CD4-positive, alpha-beta T cell (primary cell): Measurements from ENCODE around the gene CHMP4A. TPM values are rescaled to one million over a fixed set of nuclear protein-coding genes. Genes with fewer than 3 reads are reported as not detected.

Experiments used
- ATAC-seq: fragments of 200-7000 bp; cut with Tn5 transposase; one replicate; pipeline ENCODE4 v1.10.0; 2022; ENCODE audit warnings: mild to moderate bottlenecking; ENCODE audit not compliant: poor library complexity
- CTCF ChIA-PET: fragments of 350-600 bp; sonication (Branson Sonifier 250); formaldehyde crosslinking; loops from one replicate; lab custom pipeline; 2021; ENCODE audit warnings: antibody characterized with exemption, inconsistent platforms; lab: Charles Lee
- POLR2A ChIA-PET: fragments of 350-600 bp; sonication (Branson Sonifier 250); formaldehyde crosslinking; loops from one replicate; lab custom pipeline; 2021; ENCODE audit warnings: antibody characterized with exemption, inconsistent platforms; lab: Charles Lee
- DNase-seq, 14 experiments: peaks; one replicate each; pipeline ENCODE4 v3.0.0-alpha.2; 2013 to 2020; ENCODE audit warnings: mixed read lengths in 2 of 14
- H3K27ac ChIP-seq, 2 donors: one replicate each; pipeline versions ENCODE4 v1.5.1 to v1.7.0; 2013; ENCODE audit warnings: low read length in 2 of 2, low read depth in 1 of 2, mild to moderate bottlenecking in 1 of 2
- H3K27me3 ChIP-seq, 2 experiments: 1 replicate in 1 of 2; 2 replicates in 1 of 2; pipeline versions ENCODE4 v1.6.1 to v1.7.0; 2013; ENCODE audit warnings: low read length in 2 of 2, control low read depth in 1 of 2, mild to moderate bottlenecking in 1 of 2, moderate library complexity in 1 of 2; ENCODE audit not compliant: insufficient read depth in 2 of 2, control insufficient read depth in 1 of 2
- H3K36me3 ChIP-seq: one replicate; pipeline ENCODE4 v1.6.1; 2013; ENCODE audit warnings: low read length, control low read depth; ENCODE audit not compliant: insufficient read depth
- H3K4me1 ChIP-seq: one replicate; pipeline ENCODE4 v1.6.1; 2013; ENCODE audit warnings: low read length, control low read depth; ENCODE audit not compliant: insufficient read depth
- H3K4me3 ChIP-seq: one replicate; pipeline ENCODE4 v1.5.1; 2013; ENCODE audit warnings: mild to moderate bottlenecking, low read length, moderate library complexity
- H3K9me3 ChIP-seq, 2 experiments: 1 replicate in 1 of 2; 2 replicates in 1 of 2; pipeline versions ENCODE4 v1.6.1 to v1.7.0; 2013; ENCODE audit warnings: low read length in 2 of 2, mild to moderate bottlenecking in 2 of 2, control low read depth in 1 of 2, moderate library complexity in 1 of 2; ENCODE audit not compliant: control insufficient read depth in 1 of 2, insufficient read depth in 1 of 2
- H3K27ac Mint-ChIP-seq: one replicate; pipeline ENCODE4 v1.8.0; 2020; ENCODE audit warnings: mixed read lengths
- H3K27me3 Mint-ChIP-seq: one replicate; pipeline ENCODE4 v1.8.0; 2021; ENCODE audit warnings: mixed read lengths
- H3K36me3 Mint-ChIP-seq: one replicate; pipeline ENCODE4 v1.8.0; 2021; ENCODE audit warnings: low read depth, mixed read lengths
- H3K4me1 Mint-ChIP-seq: one replicate; pipeline ENCODE4 v1.8.0; 2021; ENCODE audit warnings: low read depth, mixed read lengths
- H3K4me3 Mint-ChIP-seq: one replicate; pipeline ENCODE4 v1.8.0; 2020; ENCODE audit warnings: mild to moderate bottlenecking, mixed read lengths
- H3K9me3 Mint-ChIP-seq: one replicate; pipeline ENCODE4 v1.8.0; 2020; ENCODE audit warnings: mixed read lengths
- intact Hi-C, 2 experiments: fragments of 100-400 bp; cut with DNase I in 1 of 2; cut with micrococcal nuclease in 1 of 2; formaldehyde crosslinking; loops; one replicate each; pipeline versions ENCODE4 v1.15.1 to v1.9.0; 2023 to 2025; cut with DNase I, micrococcal nuclease
- total RNA-seq, 174 experiments: library from RNA in 2 of 174; stranded (reverse) in 2 of 174; gene quantifications; one replicate each; pipeline ENCODE4 v1.2.3 and lab custom pipeline; 2021 to 2026
- TF ChIP-seq, protein P1 (sequence below): fragments of 200-600 bp; IDR thresholded peaks from one replicate; pipeline ENCODE4 v1.8.0; 2022; ENCODE audit warnings: antibody characterized with exemption, mild to moderate bottlenecking

Gene CHMP4A
- total RNA-seq, 2 experiments from 2014 or later = 73.4 to 80.1 TPM

DNA sequence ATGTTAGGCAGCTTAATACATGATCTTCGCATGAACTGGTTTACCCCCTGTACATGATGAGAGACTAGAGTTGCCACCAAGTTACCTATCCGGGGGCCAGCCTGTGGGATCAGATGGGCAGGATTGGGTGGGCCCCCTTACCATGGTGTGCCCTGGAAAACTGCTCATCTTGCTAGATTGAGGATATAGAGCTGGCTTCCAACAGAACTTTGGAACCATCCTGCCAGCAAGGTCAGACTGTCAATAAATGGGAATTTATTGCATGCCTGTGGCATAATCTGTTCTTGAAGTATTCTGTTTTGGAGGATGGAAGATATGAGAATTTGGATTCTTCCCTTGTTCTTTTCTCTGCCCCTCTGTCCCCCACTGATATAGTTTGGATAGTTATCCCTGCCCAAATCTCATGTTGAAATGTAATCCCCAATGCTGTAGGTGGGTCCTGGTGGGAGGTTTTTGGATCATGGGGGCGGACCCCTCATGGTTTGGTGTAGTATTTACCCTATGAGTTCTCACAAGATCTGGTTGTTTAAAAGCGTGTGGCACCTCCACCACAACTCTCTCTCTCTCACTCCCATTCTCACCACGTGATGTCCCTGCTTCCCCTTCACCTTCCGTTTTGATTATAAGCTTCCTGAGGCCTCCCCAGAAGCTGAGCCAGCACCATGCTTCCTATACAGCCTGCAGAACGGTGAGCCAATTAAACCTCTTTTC lies 14.3 kb downstream of the CHMP4A start:
- ChIA-PET CTCF (interaction anchor here (0.5 to 1.2 kb wide), 2 partner anchors 38 to 40 kb away, joined by 3 read pairs; partner anchors contain the start of gene IRF9), POLR2A (interaction anchor here (1.5 kb wide), 1 partner anchor 44 kb away, joined by 6 read pairs; the partner anchor contains the start of gene TINF2)
- peaks cover 17% of the 10 kb centered on the region for H3K36me3 ChIP-seq
- intact Hi-C loops = loop anchor here in 1 of 2 experiments (5.0 kb wide), 1 partner anchor 33 kb away; the partner anchor contains the start of genes GMPR2 and NEDD8
- peaks cover 36% of the 10 kb centered on the region for H3K4me1 Mint-ChIP-seq
- DNase-seq (no peak), ATAC-seq (no peak)
- H3K9me3 Mint-ChIP-seq = no peaks in the 10 kb centered on the region
- H3K4me1 ChIP-seq = peaks cover 37% of the 10 kb centered on the region
- H3K9me3 ChIP-seq = no peaks in the 10 kb centered on the region
- peak overlapping the region; percentile 58 for H3K27ac Mint-ChIP-seq
- TF ChIP-seq, protein P1, sequence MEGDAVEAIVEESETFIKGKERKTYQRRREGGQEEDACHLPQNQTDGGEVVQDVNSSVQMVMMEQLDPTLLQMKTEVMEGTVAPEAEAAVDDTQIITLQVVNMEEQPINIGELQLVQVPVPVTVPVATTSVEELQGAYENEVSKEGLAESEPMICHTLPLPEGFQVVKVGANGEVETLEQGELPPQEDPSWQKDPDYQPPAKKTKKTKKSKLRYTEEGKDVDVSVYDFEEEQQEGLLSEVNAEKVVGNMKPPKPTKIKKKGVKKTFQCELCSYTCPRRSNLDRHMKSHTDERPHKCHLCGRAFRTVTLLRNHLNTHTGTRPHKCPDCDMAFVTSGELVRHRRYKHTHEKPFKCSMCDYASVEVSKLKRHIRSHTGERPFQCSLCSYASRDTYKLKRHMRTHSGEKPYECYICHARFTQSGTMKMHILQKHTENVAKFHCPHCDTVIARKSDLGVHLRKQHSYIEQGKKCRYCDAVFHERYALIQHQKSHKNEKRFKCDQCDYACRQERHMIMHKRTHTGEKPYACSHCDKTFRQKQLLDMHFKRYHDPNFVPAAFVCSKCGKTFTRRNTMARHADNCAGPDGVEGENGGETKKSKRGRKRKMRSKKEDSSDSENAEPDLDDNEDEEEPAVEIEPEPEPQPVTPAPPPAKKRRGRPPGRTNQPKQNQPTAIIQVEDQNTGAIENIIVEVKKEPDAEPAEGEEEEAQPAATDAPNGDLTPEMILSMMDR = no peak
- peaks cover 62% of the 10 kb centered on the region for H3K36me3 Mint-ChIP-seq
- H3K27me3 ChIP-seq = no peaks in the 10 kb centered on the region
- peak overlapping the region; percentile 43 for H3K4me3 Mint-ChIP-seq
- no peak overlapping the region for H3K27ac ChIP-seq
- no peaks in the 10 kb centered on the region for H3K27me3 Mint-ChIP-seq
- no peak overlapping the region for H3K4me3 ChIP-seq

DNA sequence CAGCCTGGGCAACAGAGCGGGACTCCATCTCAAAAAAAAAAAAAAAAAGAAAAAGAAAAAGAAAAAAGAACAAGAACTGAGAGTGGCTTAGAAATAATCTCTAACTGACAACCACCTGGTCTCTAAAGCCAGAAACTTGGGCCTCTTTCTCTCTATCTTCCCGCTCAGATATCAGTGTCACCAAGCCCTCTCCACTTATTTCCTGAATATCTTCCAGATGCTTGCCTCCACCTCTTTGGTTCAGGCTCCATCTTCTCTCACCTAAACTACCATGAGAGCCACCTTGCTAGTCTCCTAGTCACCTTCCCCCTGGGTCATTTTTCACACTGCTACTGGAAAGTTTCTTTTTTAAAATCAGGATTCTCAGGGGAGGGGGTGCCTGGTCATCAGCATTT lies 16.2 kb downstream of the CHMP4A start:
- ATAC-seq (no peak), DNase-seq (no peak)
- no peaks in the 10 kb centered on the region for H3K27me3 Mint-ChIP-seq
- no peaks in the 10 kb centered on the region for H3K9me3 ChIP-seq
- POLR2A ChIA-PET = interaction anchor here (2.3 to 4.0 kb wide), 3 partner anchors 13 to 56 kb away, joined by 12 to 99 read pairs (median 20); partner anchors contain the start of genes CHMP4A, EMC9 and MDP1
- no peak overlapping the region for H3K27ac ChIP-seq
- no peaks in the 10 kb centered on the region for H3K27me3 ChIP-seq
- no peaks in the 10 kb centered on the region for H3K9me3 Mint-ChIP-seq
- H3K36me3 Mint-ChIP-seq = peaks cover 61% of the 10 kb centered on the region
- no peak overlapping the region for H3K4me3 ChIP-seq
- TF ChIP-seq, protein P1 = no peak
- peaks cover 49% of the 10 kb centered on the region for H3K4me1 Mint-ChIP-seq
- H3K36me3 ChIP-seq = peaks cover 22% of the 10 kb centered on the region
- intact Hi-C loops = loop anchor here in 1 of 2 experiments (5.0 kb wide), 1 partner anchor 35 kb away; the partner anchor contains the start of genes GMPR2 and NEDD8
- peak overlapping the region; percentile 87 for H3K4me3 Mint-ChIP-seq
- H3K27ac Mint-ChIP-seq = peak overlapping the region; percentile 92
- CTCF ChIA-PET = interaction anchor here (1.3 to 2.6 kb wide), 2 partner anchors 36 to 45 kb away, joined by 4 to 12 read pairs; partner anchors contain the start of gene TINF2
- H3K4me1 ChIP-seq = peaks cover 37% of the 10 kb centered on the region

DNA sequence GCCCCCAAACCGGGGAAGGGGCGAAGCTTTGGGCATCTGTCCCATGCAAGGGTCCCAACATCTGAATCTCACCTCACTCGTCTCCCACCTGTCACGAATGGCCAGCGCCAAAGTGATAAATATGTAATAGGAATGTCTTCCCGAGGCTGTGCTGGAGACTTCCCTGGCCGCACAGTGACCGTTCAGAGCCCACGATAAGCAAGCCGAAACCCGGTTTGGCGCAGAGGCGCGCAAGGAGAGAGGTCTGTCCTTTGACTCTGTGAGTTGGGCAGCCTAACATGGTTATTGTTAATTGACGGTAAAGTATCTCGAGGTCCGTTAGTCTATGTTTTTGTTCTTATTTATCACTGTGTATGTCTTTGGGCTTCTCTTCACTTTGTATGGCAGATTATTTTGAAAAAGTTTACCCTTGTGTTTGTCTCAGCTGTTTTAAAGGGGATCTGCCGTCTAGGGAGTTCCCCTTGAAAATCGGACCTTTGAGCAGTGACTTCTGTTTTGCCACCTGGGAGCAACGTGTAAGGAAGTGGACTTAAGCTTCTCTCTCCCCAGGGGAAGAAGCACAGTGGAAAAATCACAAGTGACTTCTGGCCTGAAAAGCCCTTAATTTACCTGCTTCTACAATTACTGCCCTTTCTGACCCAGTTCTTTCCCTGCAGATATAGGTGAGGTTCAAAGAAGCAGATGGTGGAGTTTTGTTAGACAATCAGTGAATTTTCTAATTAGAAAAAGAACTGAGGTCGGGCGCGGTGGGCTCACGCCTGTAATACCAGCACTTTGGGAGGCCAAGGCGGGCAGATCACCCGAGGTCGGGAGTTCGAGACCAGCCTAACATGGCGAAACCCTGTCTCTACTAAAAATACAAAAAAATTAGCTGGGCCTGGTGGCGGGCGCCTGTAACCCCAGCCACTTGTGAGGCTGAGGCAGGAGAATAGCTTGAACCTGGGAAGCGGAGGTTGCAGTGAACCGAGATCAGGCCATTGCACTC lies 16.9 kb downstream of the CHMP4A start:
- ATAC-seq = no peak

More for the DNA sequence above, 16.9 kb downstream of the CHMP4A start:
- TF ChIP-seq, protein P1 = no peak
- Mint-ChIP-seq H3K27ac (peak overlapping the region; percentile 92), H3K27me3 (no peaks in the 10 kb centered on the region), H3K9me3 (no peaks in the 10 kb centered on the region), H3K4me3 (peak overlapping the region; percentile 87), H3K4me1 (peaks cover 51% of the 10 kb centered on the region), H3K36me3 (peaks cover 61% of the 10 kb centered on the region)
- intact Hi-C loops = loop anchor here in 1 of 2 experiments (5.0 kb wide), 1 partner anchor 36 kb away; the partner anchor contains the start of genes GMPR2 and NEDD8
- Histone ChIP-seq H3K4me1 (peaks cover 37% of the 10 kb centered on the region), H3K27me3 (no peaks in the 10 kb centered on the region), H3K27ac (peak overlapping the region; percentile 97 to 99), H3K36me3 (peaks cover 23% of the 10 kb centered on the region), H3K4me3 (peak overlapping the region; percentile 93), H3K9me3 (no peaks in the 10 kb centered on the region)
- CTCF ChIA-PET = interaction anchor here (0.8 to 2.6 kb wide), 7 partner anchors 15 to 101 kb away, joined by 3 to 14 read pairs (median 5); partner anchors contain the start of genes CHMP4A, IRF9, MDP1 and TINF2
- DNase-seq = peak in 2 of 14 experiments; percentile 40 to 43
- POLR2A ChIA-PET = interaction anchor here (0.6 to 4.0 kb wide), 29 partner anchors 8 to 937 kb away, joined by 3 to 99 read pairs (median 5); partner anchors contain the start of genes CBLN3, CHMP4A, CIDEB and DCAF11
